HFF-Myc (cell line): ENCODE measurements around the gene EP400.
"Not testable (repeated sequence)": the region's sequence is repeated elsewhere in the genome, so short reads cannot be mapped to it uniquely, and the experiment has no call there.

Experiments used
- DNase-seq: peaks from one replicate; pipeline ENCODE4 v3.0.0-alpha.2; 2011; ENCODE audit warnings: low read depth; ENCODE audit errors: extremely low read depth
- H3K4me3 ChIP-seq: replicated peaks from 2 replicates; pipeline ENCODE4 v1.5.1; 2011; ENCODE audit warnings: low read depth, mild to moderate bottlenecking, control low read depth, low read length
- CTCF ChIP-seq: IDR thresholded peaks from 2 replicates; pipeline ENCODE4 v1.5.1; 2012; ENCODE audit warnings: mild to moderate bottlenecking, low read depth, low read length, control low read depth; ENCODE audit errors: missing control alignments

Gene EP400

GRCh38 chr12:131946757-131947156, 3.0 kb upstream of the EP400 start:
- H3K4me3 ChIP-seq: no peak overlapping the region
- no peak for DNase-seq
- TF ChIP-seq CTCF: no peak

GRCh38 chr12:131947482-131948027, 2.2 kb upstream of the EP400 start:
- no peak for TF ChIP-seq CTCF

GRCh38 chr12:131948166-131948712, 1.5 kb upstream of the EP400 start:
- H3K4me3 ChIP-seq: no peak overlapping the region
- no peak for DNase-seq
- TF ChIP-seq CTCF: no peak

More at GRCh38 chr12:131947482-131948027, 2.2 kb upstream of the EP400 start:
- H3K4me3 ChIP-seq: no peak overlapping the region
- no peak for DNase-seq

- peak overlapping the region; percentile 92 for H3K4me3 ChIP-seq
- not testable (repeated sequence) for DNase-seq
These were observed 870 bp upstream of the EP400 start for GRCh38 chr12:131948713-131949430.

- no peak for DNase-seq
- H3K4me3 ChIP-seq: peak overlapping the region; percentile 92
- no peak for TF ChIP-seq CTCF
These were observed 606 bp downstream of the EP400 start for GRCh38 chr12:131950182-131950913.

- DNase-seq, H3K4me3 ChIP-seq: not testable (repeated sequence)
These were observed 4.1 kb downstream of the EP400 start for GRCh38 chr12:131953810-131954209.

GRCh38 chr12:131954460-131954859, 4.7 kb downstream of the EP400 start:
- not testable (repeated sequence) for DNase-seq, H3K4me3 ChIP-seq

- DNase-seq: no peak
- no peak for TF ChIP-seq CTCF
- H3K4me3 ChIP-seq: no peak overlapping the region
These were observed 9.4 kb downstream of the EP400 start for GRCh38 chr12:131959116-131959515.
